Left ventricle myocardium inferior (tissue), 1 donor: Measurements from ENCODE around the gene LRBA. TPM values are rescaled to one million over a fixed set of nuclear protein-coding genes. Genes with fewer than 3 reads are reported as not detected.
"Not testable (repeated sequence)": the region's sequence is repeated elsewhere in the genome, so short reads cannot be mapped to it uniquely, and the experiment has no call there.

Experiments
- DNase-seq: peaks from one replicate; pipeline ENCODE4 v3.0.0-alpha.2; 2020
- H3K27ac ChIP-seq: fragments of 200-600 bp; replicated peaks from 2 replicates; pipeline ENCODE4 v1.8.0; 2021
- H3K27me3 ChIP-seq: fragments of 200-600 bp; 2 replicates; pipeline ENCODE4 v1.8.0; 2021; ENCODE audit warnings: low read depth
- H3K36me3 ChIP-seq: fragments of 200-600 bp; 2 replicates; pipeline ENCODE4 v1.8.0; 2021
- H3K4me1 ChIP-seq: fragments of 200-600 bp; 2 replicates; pipeline ENCODE4 v1.8.0; 2021
- H3K4me3 ChIP-seq: fragments of 200-600 bp; 2 replicates; pipeline ENCODE4 v1.8.0; 2021; ENCODE audit warnings: mild to moderate bottlenecking, moderate library complexity
- H3K9me3 ChIP-seq: fragments of 200-600 bp; replicated peaks from 2 replicates; pipeline ENCODE4 v1.8.0; 2021
- intact Hi-C: fragments of 100-400 bp; cut with micrococcal nuclease; formaldehyde crosslinking; loops from one replicate; pipeline ENCODE4 v1.11.0; 2022
- total RNA-seq: library from RNA; stranded (reverse); fragmentation: NEBNext Ultra II Directional; extraction: Animal tissue kit (Norgen Biotek cat#: 25700); gene quantifications from one replicate; pipeline ENCODE4 v1.2.1, GENCODE V29; 2021
- TF ChIP-seq, protein P1 (sequence below): fragments of 200-600 bp; IDR thresholded peaks from 2 replicates; pipeline ENCODE4 v1.8.0; 2021; ENCODE audit warnings: antibody characterized with exemption, mild to moderate bottlenecking, borderline replicate concordance
- donor health status: DM: no; HTN: yes; CAD: no; lungs with severe emphysema.

LRBA gene
- total RNA-seq, 1 donor from 2014 or later: 19.1 TPM

DNA sequence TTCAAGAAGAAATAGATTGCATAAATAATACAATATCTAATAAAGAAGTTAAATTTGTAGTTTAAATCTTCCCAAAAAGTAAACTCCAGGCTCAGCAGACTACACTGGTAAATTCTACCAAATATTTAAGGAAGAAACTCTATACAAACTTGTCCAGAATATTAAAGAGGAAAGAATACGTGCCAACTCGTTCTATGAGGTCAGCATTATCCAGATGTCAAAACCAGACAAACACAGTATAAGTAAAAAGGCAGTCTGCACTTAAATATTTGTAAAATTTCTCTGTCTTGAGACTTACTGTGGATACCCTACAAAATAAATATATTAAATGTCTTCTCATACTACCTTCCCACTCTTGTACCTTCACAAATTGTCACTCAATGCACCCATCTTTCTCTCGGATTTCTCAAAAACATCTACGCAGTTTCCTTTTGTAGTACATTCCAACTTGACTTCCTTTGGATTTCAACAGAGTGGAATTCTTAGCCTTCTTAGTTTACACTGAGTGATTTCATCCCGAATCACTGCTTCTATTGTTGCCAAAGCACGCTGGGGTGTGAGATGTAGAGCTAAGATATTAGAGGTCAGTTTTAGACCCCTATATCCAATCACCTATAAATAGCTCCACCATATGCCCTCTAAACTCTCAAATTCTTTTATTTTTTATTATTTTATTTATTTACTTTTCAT is 504.8 kb downstream of the LRBA start:
- Histone ChIP-seq H3K36me3 (no peaks in the 10 kb centered on the region), H3K9me3 (peaks cover 4% of the 10 kb centered on the region), H3K27me3 (no peaks in the 10 kb centered on the region), H3K4me3 (peak overlapping the region; percentile 10), H3K4me1 (no peaks in the 10 kb centered on the region), H3K27ac (peak overlapping the region; percentile 47)
- no peak for DNase-seq
- TF ChIP-seq, protein P1, sequence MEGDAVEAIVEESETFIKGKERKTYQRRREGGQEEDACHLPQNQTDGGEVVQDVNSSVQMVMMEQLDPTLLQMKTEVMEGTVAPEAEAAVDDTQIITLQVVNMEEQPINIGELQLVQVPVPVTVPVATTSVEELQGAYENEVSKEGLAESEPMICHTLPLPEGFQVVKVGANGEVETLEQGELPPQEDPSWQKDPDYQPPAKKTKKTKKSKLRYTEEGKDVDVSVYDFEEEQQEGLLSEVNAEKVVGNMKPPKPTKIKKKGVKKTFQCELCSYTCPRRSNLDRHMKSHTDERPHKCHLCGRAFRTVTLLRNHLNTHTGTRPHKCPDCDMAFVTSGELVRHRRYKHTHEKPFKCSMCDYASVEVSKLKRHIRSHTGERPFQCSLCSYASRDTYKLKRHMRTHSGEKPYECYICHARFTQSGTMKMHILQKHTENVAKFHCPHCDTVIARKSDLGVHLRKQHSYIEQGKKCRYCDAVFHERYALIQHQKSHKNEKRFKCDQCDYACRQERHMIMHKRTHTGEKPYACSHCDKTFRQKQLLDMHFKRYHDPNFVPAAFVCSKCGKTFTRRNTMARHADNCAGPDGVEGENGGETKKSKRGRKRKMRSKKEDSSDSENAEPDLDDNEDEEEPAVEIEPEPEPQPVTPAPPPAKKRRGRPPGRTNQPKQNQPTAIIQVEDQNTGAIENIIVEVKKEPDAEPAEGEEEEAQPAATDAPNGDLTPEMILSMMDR: no peak
- intact Hi-C loops: no loop called here

DNA sequence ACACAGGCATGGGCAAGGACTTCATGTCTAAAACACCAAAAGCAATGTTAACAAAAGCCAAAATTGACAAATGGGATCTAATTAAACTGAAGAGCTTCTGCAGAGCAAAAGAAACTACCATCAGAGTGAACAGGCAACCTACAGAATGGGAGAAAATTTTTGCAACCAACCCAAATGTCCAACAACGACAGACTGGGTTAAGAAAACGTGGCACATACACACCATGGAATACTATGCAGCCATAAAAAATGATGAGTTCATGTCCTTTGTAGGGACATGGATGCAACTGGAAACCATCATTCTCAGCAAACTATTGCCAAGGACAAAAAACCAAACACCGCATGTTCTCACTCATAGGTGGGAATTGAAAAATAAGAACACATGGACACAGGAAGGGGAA is 507.4 kb downstream of the LRBA start:
- H3K4me1 ChIP-seq, H3K9me3 ChIP-seq, DNase-seq, H3K27me3 ChIP-seq, H3K36me3 ChIP-seq, H3K27ac ChIP-seq, intact Hi-C loops, H3K4me3 ChIP-seq: not testable (repeated sequence)

DNA sequence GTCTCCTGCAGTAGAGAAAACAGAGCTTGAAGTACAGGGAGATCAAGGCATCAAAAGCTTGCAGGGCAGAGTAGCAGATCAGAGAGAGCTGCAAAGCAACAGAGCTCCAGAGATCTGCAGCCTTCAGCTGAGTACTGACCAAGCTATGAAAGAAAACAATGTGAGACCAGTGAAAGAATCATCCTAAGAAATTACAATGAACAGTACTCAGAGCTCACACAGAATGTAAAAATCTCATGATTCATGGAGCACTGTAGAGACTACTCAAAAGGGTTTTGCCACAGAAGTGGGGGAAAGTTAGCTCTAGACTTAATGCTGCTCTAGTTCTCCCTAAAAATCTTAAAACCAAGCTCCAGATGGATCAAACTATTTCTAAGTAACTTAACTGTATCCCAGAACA is 513.1 kb downstream of the LRBA start:
- Histone ChIP-seq H3K4me1 (no peaks in the 10 kb centered on the region), H3K27ac (no peak overlapping the region), H3K36me3 (no peaks in the 10 kb centered on the region), H3K4me3 (no peak overlapping the region), H3K9me3 (peaks cover 3% of the 10 kb centered on the region), H3K27me3 (no peaks in the 10 kb centered on the region)
- intact Hi-C loops: no loop called here
- DNase-seq: no peak
- TF ChIP-seq, protein P1: no peak

DNA sequence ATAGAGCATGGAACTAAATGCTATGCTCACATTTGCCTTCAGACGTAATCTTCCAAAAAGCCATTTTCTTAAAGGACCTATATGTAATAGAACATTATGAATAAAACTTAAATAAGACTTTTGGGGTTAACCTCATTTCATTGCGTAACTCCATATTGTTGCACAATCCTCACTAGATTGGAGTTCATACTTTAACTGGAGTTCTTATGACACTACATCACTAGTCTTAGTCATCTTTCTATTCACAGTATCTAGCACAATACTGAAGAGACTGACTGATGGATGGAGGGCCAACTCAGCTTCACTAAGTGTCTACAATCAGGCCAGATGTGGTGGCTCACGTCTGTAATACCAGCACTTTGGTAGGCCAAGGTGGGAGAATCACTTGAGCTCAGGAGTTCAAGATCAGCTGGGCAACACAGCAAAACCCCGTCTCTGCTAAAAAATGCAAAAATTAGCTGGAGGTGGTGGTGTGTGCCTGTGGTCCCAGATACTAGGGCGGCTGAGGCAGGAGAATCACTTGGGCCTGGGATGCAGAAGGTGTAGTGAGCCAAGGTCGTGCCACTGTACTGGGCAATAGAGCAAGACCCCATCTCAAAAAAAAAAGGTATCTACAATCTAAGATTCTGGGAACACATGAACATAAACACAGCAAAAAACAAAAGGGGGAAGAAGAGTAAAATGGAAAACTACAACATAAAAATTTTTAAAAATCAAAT is 513.9 kb downstream of the LRBA start:
- Histone ChIP-seq H3K27ac (no peak overlapping the region), H3K4me3 (no peak overlapping the region), H3K36me3 (no peaks in the 10 kb centered on the region), H3K9me3 (peaks cover 3% of the 10 kb centered on the region), H3K4me1 (no peaks in the 10 kb centered on the region), H3K27me3 (no peaks in the 10 kb centered on the region)
- intact Hi-C loops: no loop called here
- DNase-seq: no peak
- TF ChIP-seq, protein P1: no peak

DNA sequence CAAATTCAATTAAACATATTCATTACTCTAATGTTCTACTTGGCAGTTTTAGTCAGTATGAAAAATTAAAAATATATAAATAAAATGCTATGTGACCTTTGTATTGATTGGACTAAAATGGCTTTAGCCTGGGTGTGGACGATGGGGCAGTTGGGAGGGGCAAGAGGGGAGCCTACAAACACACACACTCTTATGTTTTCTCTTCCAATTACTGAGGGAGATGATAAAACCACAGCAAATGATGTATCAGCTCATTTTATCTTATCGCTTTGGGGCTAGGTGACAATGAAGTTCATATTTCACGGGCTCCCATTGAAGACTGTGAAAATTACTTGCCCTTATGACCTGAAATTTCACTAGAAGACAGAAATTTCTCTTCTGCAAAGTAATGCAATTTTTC is 517.5 kb downstream of the LRBA start:
- intact Hi-C loops: no loop called here
- Histone ChIP-seq H3K36me3 (no peaks in the 10 kb centered on the region), H3K27me3 (no peaks in the 10 kb centered on the region), H3K27ac (no peak overlapping the region), H3K4me3 (no peak overlapping the region), H3K9me3 (no peaks in the 10 kb centered on the region), H3K4me1 (no peaks in the 10 kb centered on the region)
- TF ChIP-seq, protein P1: no peak
- DNase-seq: no peak

DNA sequence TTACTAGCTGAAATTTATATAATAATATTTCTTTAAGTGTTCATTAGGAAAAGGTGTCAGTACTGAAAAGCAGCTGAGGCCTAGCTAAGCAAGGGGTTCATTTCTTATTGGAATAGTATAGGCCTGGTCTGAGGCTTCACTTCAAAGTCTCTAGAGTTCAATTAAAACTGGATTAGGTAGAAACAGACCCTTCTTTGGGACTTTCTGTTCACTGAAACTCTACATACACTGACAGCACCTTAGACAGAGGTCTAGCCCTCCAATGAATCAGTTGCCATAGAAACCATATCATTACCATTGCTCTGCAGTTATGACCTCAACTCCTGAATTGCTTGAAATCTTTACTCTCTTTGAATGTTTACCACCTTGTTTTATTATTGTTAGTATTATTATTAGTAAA is 519.5 kb downstream of the LRBA start:
- no peak overlapping the region for H3K4me3 ChIP-seq
- intact Hi-C loops: no loop called here
- TF ChIP-seq, protein P1: no peak
- no peaks in the 10 kb centered on the region for H3K9me3 ChIP-seq
- H3K27ac ChIP-seq: no peak overlapping the region
- no peak for DNase-seq
- no peaks in the 10 kb centered on the region for H3K36me3 ChIP-seq
- no peaks in the 10 kb centered on the region for H3K4me1 ChIP-seq
- H3K27me3 ChIP-seq: no peaks in the 10 kb centered on the region
